SH-SY5Y (cell line): ENCODE results near the gene SMTN.

Source experiments
- GATA2 ChIP-seq: IDR thresholded peaks from 2 replicates; pipeline ENCODE4 v1.6.1; 2011; ENCODE audit warnings: mild to moderate bottlenecking, low read depth, low read length
- GATA3 ChIP-seq: IDR thresholded peaks from 2 replicates; pipeline ENCODE4 v1.6.1; 2011; ENCODE audit warnings: low read depth, mild to moderate bottlenecking, low read length, moderate library complexity

SMTN gene

DNA sequence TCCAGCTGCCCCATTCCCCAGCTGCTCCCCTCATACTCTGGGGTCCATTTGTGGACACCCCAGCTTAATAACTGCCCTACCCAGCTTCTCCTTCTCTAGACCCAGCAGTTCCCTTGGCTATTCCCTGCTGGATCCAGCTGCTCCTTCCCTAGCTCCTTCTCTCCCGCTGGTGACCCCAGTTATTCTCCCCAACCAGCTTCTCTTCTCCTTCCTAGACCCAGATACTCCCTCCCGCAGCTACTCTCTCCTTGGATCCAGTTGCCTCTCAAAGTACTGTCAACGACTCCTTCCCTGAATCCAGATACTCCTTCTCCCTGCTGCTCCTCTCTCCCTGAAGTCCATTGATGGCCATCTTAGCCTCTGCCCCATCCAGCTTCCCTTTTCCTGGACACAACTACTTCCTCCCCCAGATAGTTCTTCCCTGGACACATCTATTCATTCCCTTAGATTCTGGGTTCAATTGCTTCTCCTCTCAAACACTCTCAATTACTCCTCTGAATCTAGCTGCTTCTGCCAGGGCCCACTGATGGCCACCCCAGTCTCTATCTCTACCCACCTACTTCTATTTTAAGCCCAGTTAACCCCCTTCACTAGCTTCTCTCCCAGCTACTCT is 14.6 kb downstream of the SMTN start:
- TF ChIP-seq GATA3, result no peak
- TF ChIP-seq GATA2, result no peak

DNA sequence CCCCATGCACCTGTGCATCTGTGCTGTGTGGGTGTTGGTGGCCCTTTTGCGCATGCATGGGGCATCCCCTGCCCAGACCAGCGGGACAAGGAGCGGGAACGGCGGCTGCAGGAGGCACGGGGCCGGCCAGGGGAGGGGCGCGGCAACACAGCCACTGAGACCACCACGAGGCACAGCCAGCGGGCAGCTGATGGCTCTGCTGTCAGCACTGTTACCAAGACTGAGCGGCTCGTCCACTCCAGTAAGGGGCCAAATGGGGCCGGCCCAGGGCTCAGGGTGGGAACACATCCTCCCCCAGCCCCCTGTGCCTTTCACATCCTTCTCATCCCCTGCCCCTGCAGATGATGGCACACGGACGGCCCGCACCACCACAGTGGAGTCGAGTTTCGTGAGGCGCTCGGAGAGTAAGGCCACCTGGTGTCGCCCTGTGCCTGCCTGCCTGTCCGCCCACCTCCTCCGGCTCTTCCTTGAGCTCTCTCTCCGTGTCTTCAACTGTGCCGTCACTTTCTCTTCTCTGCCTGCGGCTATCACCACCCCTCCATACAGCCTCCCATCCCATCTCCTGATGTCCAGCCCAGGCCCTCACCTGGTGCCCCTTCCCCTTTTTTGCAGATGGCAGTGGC is 15.7 kb downstream of the SMTN start:
- TF ChIP-seq GATA3 (no peak), GATA2 (no peak)

DNA sequence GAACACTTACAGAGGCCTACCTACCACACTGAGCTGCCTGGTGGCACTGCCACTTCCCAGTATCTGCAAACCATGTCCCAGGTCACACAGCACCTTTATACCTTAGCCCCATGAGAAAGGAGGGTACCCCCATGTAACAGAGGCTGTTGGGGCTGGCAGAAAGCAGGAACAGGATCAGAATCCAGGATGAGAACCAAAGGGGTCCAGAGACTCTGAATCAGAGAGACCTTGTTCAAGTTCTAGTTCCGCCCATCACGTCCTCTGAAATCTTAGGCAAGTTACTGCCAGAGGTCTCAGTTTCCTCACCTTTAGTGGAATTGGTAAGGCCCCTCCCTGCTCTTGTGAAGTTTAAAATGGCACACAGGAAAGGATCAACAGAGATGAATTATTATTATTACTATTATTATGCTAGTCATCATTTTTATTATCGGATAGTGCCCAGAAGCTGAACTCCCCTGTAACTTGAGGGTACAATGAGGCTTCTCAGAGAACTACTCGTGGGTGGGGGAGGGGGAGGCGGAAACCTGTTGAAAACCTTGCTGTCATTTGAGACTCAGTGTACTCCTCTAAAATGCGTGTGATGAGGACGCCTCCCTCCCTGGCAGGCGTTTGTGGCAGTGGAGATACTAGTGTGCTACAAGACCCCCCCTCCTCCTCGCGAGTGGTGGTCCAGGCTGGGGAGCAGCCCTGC is 17.0 kb downstream of the SMTN start:
- TF ChIP-seq GATA3 (no peak), GATA2 (no peak)

DNA sequence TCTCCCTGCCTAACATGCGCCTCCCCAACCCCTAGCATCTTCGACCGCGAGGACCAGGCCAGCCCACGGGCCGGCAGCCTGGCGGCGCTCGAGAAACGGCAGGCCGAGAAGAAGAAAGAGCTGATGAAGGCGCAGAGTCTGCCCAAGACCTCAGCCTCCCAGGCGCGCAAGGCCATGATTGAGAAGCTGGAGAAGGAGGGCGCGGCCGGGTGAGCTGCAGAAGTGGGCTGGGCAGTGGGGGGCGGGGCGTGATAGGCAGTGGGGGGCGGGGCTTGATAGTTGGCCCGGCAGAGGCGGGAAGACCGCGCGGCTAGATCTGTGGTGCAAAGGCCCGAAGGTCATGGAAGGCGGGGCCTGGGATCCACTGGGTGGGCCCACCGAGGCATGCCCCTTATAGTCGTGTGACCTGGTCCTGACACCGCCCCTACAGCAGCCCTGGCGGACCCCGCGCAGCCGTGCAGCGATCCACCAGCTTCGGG is 17.6 kb downstream of the SMTN start:
- TF ChIP-seq GATA3 (no peak), GATA2 (no peak)

DNA sequence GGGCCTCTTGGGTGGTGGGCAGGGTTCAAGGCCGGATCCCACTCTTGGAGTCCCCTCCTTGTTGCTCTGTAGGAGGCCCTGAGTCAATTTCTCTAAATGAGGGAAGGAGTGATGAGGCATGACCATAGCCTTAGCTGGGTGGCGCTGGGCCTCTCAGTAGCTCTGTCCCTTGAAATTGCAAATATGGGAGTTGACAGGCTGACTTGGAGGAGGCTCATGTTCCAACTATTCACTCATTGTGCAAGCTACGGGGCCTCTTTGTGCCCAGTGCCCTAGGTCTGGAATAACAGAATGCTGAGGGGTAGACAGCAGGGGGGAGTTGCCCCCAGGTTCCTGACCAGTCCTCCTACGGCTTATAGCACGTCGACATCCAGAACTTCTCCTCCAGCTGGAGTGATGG is 18.3 kb downstream of the SMTN start:
- TF ChIP-seq GATA2 (no peak), GATA3 (no peak)

DNA sequence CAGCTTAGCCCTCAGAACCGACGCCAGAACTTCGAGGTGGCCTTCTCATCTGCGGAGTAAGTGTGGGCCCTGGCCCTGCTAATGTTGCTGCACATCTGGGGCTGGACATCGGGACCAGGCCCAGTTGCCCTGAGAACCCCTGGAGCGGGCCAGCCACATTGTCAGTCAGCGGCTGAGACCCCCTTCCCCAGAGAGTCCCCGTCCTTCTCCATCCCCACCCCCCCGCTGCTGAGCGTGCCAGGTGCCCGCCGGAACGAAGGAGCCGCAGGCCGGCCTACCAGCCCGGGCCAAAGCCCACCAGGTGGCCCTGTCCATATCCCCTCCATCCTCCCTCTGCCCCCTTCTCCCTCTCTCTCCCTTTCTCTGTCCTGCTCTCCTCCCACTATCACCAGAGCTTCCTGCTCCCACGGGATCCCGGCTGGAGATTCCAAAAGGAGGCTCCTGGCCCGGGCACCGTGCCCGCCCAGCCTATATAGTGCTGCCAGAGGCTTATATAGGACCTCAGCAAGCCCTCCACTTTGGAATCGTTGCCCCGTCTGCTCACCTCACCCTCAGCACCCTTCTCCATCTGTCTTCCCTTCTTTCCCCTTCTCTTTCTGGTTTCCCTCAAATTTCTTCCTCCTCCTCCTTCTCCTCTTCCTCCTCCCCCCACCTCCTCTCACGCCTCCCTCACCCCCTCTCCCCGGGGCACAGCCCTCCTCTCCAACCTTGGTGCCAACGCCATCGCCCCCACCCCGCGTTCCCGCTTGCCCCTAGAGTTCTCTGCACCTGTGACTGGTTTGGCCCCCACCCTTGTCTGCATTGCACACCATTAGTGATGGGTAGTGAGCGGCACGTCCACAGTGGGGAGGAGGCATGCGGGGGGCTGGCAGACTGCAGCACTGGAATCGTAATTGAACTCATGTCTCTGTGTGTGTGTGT is 19.0 kb downstream of the SMTN start:
- TF ChIP-seq GATA3 (no peak), GATA2 (no peak)

DNA sequence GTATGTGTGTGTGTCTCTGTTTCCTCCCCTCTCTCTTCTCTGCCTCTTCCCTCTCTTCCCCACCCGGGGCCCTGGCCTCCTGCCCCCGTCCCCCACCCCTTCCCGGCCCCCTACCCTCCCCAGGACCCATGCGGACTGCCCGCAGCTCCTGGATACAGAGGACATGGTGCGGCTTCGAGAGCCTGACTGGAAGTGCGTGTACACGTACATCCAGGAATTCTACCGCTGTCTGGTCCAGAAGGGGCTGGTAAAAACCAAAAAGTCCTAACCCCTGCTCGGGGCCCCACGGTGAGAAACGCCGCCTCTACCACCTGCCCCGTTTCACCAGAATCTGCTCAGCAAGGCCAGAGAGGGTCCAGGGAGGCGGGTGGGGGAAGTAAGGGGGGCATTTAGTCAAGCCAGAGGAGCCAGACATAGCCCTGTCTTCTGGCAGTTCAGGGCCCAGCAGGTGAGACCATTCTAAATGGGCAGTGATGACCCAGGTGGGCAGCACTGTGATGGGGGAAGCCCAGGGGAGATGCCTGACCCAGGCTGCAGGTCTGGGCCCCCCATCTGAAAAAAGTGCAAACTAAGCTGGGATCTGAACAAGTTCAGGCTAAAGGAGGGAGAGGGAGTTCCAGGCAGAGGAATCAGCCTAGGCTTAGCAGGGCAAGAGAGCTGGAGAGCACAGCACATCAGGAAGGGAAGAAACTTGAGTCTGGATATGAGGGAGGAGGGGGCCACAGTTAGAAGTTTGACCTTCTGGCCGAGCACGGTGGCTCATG is 19.8 kb downstream of the SMTN start:
- TF ChIP-seq GATA3 (no peak), GATA2 (no peak)

DNA sequence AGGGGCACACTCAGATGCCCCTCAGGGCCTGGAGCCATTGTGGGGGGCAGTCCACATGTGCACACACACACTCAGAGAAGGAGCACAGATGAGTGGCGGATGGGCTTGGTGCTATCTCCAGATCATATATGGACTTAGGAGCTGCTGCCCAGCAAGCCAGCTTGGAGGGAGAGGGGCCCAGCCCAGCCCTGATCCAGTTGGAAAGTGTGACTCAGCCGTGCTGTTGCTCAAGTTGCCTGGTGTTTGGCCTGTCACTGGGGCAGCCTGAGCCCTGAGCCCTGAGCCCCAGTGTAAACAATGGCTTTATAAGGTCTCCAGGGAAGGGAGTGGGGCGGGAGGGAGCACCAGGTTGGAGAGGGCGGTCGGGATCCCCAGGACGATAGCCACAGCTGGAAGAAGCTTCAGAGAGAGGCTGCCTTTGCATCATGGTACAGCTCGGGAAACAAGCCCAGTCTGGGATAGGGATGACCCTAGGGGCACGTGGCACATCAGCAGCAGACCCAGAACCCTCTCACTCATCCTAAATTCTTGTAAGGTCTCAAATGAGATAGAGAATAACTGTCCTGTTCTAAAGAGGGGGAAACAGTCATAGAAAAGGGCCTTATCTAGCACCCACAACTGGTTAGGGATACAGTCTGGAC is 21.4 kb downstream of the SMTN start:
- no peak for TF ChIP-seq GATA3
- no peak for TF ChIP-seq GATA2

DNA sequence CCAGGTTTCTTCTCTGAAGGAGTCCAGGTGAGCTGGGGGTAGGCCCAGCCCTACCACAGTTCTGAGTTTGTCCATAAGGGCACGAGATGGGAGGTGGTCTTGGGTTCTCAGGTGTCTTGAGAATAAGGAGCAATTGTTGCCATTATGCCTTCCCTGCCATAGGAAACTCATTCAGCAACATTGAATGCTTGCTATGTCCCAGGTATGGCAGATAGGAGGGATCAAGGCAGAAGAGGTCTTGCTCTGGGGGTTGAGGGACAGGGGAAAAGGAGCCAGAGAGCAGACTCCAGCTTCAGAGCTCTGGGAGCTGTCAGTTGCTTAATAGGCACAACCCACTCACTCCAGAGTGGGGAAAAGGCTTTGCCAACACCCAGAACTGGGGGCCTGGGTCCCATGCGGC is 22.0 kb downstream of the SMTN start:
- no peak for TF ChIP-seq GATA2
- TF ChIP-seq GATA3, result no peak

DNA sequence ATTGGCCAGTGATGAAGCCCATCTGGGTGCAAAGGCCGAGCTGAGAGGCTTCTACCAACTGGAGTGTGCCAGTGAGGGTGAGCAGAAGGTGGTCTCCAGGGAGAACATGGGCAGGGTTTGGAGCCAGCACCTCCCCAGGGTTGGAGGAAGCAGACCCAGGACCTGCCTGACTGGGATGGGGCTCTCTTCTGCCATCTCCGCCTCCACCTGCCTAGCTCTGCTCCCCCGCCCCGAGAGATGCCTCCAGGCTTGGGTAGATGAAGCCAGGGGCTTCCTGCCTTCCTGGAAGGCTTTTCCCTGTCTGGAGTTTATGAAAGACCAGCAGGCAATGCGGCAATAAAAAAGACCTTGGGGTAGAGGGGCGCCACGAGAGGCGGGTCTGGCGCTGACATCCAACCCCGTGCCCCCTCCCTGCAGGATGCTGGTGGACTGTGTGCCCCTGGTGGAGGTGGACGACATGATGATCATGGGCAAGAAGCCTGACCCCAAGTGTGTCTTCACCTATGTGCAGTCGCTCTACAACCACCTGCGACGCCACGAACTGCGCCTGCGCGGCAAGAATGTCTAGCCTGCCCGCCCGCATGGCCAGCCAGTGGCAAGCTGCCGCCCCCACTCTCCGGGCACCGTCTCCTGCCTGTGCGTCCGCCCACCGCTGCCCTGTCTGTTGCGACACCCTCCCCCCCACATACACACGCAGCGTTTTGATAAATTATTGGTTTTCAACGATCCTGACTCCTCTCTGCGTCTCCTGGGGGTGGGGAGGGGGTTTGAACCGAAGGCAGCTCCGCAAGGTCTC is 23.0 kb downstream of the SMTN start:
- TF ChIP-seq GATA2 (no peak), GATA3 (no peak)

DNA sequence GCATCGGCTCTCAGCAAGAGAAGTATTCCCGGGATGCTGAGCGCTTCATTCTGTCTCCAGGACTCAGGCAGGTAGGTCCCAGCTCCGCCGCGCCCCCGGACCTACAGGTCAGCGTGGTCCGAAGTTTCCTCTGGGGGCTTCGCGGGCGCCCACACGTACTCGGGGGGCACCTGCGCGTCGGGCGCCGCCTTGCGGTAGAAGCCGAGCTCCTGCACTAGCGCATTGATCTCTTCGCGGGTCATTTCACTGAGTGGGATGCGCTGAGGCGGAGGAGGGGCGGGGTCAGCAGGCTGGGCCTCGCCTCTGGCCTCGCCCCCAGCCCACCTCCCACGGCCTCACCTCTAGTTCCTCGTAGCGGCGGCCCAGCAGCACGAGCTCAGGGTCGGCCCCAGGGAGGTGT is 23.8 kb downstream of the SMTN start:
- no peak for TF ChIP-seq GATA3

DNA sequence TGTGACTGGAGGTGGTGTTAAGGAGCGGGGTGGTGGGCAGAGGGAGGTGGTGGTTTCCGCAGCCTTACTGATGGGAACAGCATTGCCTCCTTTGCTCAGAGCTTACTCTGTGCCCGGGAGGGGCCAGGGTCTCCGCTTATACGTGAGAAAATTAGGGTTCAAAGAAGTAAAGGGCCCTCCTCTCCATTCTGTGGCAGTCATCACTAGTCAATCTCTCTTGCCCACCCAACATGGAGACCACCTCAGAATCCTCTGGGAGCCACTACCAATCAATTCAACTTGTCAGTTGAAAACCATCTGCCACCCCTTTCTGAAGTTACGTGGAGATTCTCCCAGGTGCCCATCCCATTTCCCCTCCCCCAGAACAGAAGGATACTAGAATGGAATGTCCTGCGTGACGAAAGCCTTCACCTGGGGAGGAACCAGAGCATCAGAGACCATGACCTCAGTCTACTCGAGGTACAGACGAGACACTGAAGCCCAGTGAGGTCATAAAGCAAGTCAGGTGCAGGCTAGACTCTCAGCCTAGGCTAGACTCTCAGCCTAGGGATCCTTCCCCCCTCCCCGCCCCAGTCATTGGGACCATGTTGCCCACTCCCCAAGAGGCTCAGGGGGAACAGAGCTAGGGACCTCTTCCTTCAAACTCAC is 24.3 kb downstream of the SMTN start:
- no peak for TF ChIP-seq GATA2
- no peak for TF ChIP-seq GATA3
